Osteocyte (in vitro differentiated cells): ENCODE measurements around the gene CLDN19. TPM values are rescaled to one million over a fixed set of nuclear protein-coding genes. Genes with fewer than 3 reads are reported as not detected.
A peak's percentile ranks its signal among the peaks of the same experiment; 100 is the strongest.

Source experiments
- DNase-seq: peaks from one replicate; pipeline ENCODE4 v3.0.0; 2021; ENCODE audit warnings: mixed read lengths; ENCODE audit not compliant: unreplicated experiment; ENCODE audit errors: extremely low spot score
- H3K27ac Mint-ChIP-seq: one replicate; pipeline ENCODE4 v1.8.0; 2021; ENCODE audit warnings: mild to moderate bottlenecking, mixed read lengths; ENCODE audit not compliant: unreplicated experiment
- H3K27me3 Mint-ChIP-seq: one replicate; pipeline ENCODE4 v1.8.0; 2021; ENCODE audit warnings: mixed read lengths; ENCODE audit not compliant: unreplicated experiment
- H3K36me3 Mint-ChIP-seq: one replicate; pipeline ENCODE4 v1.8.0; 2021; ENCODE audit warnings: mixed read lengths; ENCODE audit not compliant: unreplicated experiment
- H3K4me1 Mint-ChIP-seq: one replicate; pipeline ENCODE4 v1.8.0; 2021; ENCODE audit warnings: mixed read lengths; ENCODE audit not compliant: unreplicated experiment
- H3K4me3 Mint-ChIP-seq: one replicate; pipeline ENCODE4 v1.8.0; 2021; ENCODE audit warnings: mild to moderate bottlenecking, moderate library complexity, mixed read lengths; ENCODE audit not compliant: unreplicated experiment
- H3K9me3 Mint-ChIP-seq: one replicate; pipeline ENCODE4 v1.8.0; 2021; ENCODE audit warnings: mixed read lengths; ENCODE audit not compliant: unreplicated experiment
- CTCF ChIP-seq: fragments of 200-600 bp; sonication (generic); IDR thresholded peaks from 2 replicates; pipeline ENCODE4 v1.5.0; 2021; ENCODE audit warnings: antibody characterized with exemption, mild to moderate bottlenecking, moderate library complexity
- total RNA-seq: library from RNA; stranded (reverse); gene quantifications from 2 replicates; pipeline ENCODE4 v1.2.1, GENCODE V29; 2021

Gene CLDN19
- total RNA-seq, 1 donor from 2014 or later: not detected

GRCh38 chr1:42742617-42743316 lies 2.7 kb upstream of the CLDN19 start:
- H3K4me3 Mint-ChIP-seq: no peak overlapping the region
- H3K4me1 Mint-ChIP-seq: peaks cover 19% of the 10 kb centered on the region
- H3K27ac Mint-ChIP-seq: peak overlapping the region; percentile 36
- no peak for TF ChIP-seq CTCF
- no peaks in the 10 kb centered on the region for H3K9me3 Mint-ChIP-seq
- H3K27me3 Mint-ChIP-seq: no peaks in the 10 kb centered on the region
- peaks cover 14% of the 10 kb centered on the region for H3K36me3 Mint-ChIP-seq
- DNase-seq: no peak

- Mint-ChIP-seq H3K27me3 (no peaks in the 10 kb centered on the region), H3K36me3 (peaks cover 13% of the 10 kb centered on the region), H3K27ac (no peak overlapping the region), H3K4me1 (peaks cover 20% of the 10 kb centered on the region), H3K4me3 (no peak overlapping the region), H3K9me3 (no peaks in the 10 kb centered on the region)
- no peak for TF ChIP-seq CTCF
- DNase-seq: no peak
Observed at GRCh38 chr1:42742141-42742540, 2.1 kb upstream of the CLDN19 start.

GRCh38 chr1:42741706-42742105 lies 1.7 kb upstream of the CLDN19 start:
- no peak overlapping the region for H3K27ac Mint-ChIP-seq
- no peaks in the 10 kb centered on the region for H3K9me3 Mint-ChIP-seq
- no peak overlapping the region for H3K4me3 Mint-ChIP-seq
- TF ChIP-seq CTCF: no peak
- H3K27me3 Mint-ChIP-seq: no peaks in the 10 kb centered on the region
- peaks cover 21% of the 10 kb centered on the region for H3K4me1 Mint-ChIP-seq
- DNase-seq: no peak
- H3K36me3 Mint-ChIP-seq: peaks cover 9% of the 10 kb centered on the region

DNA sequence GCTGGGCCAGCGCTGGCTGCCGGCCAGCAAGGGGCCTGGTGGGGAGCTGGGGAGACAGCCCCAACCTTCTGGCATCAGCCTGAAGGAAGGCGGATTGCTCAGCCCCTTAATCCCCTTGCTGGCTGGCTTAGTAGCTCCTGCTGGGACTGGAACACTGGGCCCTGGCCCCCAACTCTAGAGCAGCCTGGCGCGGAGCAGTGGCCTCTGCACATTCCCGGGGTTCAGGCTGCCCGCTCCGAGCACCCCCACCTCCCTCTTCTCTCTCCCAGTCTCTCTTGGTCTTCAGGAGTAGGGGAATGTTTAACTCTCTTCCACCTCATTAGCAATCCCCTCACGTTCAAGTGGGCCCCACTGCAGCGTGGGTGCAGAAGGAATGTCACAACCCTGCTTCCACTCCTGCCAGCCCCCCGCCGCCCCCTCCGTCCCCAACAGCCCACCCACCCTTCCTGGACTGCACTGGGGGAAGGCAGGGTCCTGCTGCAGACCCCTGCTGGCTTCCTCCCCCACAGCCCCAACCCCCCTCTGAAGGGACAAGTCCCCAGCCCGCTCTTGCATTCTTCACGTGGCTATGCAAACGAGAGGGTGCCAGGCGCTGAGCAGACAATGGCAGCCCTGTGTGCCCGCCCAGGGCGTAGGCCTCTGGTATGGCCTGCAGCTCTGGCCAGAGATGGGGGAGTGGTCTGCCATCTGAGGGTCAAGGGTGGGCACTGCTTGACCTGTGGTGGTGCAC lies 980 bp upstream of the CLDN19 start:
- no peak overlapping the region for H3K27ac Mint-ChIP-seq
- H3K9me3 Mint-ChIP-seq: no peaks in the 10 kb centered on the region
- no peaks in the 10 kb centered on the region for H3K27me3 Mint-ChIP-seq
- no peak for TF ChIP-seq CTCF
- H3K4me3 Mint-ChIP-seq: no peak overlapping the region
- H3K4me1 Mint-ChIP-seq: peaks cover 21% of the 10 kb centered on the region
- DNase-seq: no peak
- H3K36me3 Mint-ChIP-seq: peaks cover 3% of the 10 kb centered on the region

DNA sequence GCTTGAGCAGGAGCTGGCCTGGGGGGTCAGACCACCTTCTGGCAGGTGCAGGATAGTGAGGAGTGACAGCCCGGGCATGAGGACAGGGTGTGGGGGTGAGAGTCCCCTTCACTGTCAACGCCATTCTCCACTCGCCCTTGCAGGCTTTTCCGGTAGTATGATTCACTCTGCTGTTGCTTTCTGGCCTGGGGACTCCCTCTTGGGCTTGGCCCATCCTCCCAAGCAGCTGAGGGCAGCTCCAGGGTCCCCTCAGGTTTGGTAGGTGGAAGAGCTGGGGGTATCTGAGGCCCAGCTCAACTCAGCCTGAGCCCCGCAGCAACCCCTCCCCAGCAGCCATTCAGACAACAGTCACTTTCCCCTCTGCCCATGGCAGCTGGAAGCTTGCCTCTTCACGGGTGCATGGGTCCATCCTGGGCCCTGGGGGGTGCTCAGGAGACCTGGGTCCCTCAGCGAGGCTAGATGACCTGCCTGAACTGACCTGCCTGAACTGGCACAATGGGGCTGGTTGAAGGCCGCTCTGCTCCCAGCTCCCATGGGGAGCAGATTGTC lies 1.3 kb downstream of the CLDN19 start:
- Mint-ChIP-seq H3K27ac (no peak overlapping the region), H3K27me3 (no peaks in the 10 kb centered on the region), H3K4me3 (no peak overlapping the region), H3K9me3 (no peaks in the 10 kb centered on the region), H3K4me1 (peaks cover 16% of the 10 kb centered on the region), H3K36me3 (no peaks in the 10 kb centered on the region)
- no peak for DNase-seq
- no peak for TF ChIP-seq CTCF
